VCaP (cell line): Measurements from ENCODE around the gene GTSE1.

Experiments
- H3K27ac ChIP-seq: fragments of 450-650 bp; 2 replicates; pipeline ENCODE4 v1.5.1; 2017
- CTCF ChIP-seq: fragments of 450-650 bp; conservative IDR thresholded peaks from 2 replicates; pipeline ENCODE4 v1.5.1; 2017; ENCODE audit warnings: mild to moderate bottlenecking, moderate library complexity

Gene GTSE1

DNA sequence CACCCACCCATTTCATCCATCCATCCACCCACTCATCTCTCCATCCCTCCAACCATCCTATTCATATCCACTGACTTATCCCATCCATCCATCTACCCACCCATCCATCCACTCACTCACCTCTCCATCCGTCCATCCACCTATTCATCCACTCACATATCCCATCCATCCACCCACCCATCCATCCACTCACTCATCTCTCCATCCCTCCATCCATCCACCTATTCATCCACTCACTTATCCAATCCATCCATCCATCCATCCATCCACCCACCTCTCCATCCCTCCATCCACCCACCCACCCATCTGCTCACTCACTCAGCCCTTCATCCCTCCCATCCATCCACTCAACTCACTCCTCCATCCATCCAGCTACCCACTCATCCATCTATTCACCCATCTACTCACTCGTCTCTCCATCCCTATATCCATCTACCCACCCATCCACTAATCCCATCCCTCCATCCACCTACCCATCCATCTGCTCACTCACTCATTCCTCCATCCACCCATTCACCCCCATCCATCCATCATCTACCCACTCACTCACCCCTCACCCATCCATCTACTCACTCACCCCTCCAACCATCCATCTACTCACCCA lies 75.1 kb downstream of the GTSE1 start:
- no peak overlapping the region for H3K27ac ChIP-seq
- no peak for TF ChIP-seq CTCF

- TF ChIP-seq CTCF: no peak
- H3K27ac ChIP-seq: no peak overlapping the region
Observed at GRCh38 chr22:46372686-46373085, 76.0 kb downstream of the GTSE1 start.

DNA sequence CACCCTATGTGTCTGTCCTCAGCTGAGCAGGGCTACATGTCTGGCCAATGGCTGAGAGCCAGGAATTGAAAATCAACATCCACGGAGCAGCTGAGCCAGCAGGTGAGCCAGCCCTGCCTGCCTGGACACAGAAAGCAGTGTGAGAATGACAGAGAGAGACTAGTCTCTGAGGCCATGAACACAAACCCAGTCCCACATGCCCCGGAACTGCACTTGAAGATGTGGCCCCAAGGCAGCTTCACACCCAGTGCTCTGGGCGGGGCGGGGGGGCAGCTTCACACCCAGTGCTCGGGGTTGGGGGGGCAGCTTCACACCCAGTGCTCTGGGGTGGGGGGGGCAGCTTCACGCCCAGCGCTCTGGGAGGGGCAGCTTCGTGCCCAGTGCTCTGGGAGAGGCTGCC lies 76.5 kb downstream of the GTSE1 start:
- no peak for TF ChIP-seq CTCF

GRCh38 chr22:46373921-46374662 lies 77.4 kb downstream of the GTSE1 start:
- no peak overlapping the region for H3K27ac ChIP-seq

More for the DNA sequence above, 76.5 kb downstream of the GTSE1 start:
- no peak overlapping the region for H3K27ac ChIP-seq

GRCh38 chr22:46374663-46375474 lies 78.2 kb downstream of the GTSE1 start:
- TF ChIP-seq CTCF: no peak
- no peak overlapping the region for H3K27ac ChIP-seq

More at GRCh38 chr22:46373921-46374662, 77.4 kb downstream of the GTSE1 start:
- no peak for TF ChIP-seq CTCF

DNA sequence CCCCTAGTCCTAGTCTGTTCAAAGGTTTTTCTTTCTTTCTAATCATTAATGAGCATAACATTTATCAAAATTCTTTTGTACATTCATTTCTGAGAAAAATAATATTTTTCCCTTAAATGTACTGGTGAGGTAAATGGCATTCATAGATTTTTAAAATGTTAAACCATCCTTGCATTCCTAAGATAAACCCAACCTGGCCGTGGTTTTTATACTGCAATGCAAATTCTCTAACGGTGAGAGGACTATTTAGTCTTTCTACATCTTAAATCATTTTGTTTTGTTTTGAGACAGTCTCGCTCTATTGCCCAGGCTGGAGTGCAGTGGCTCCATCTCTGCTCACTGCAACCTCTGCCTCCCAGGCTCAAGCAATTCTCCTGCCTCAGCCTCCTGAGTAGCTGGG lies 79.4 kb downstream of the GTSE1 start:
- H3K27ac ChIP-seq: no peak overlapping the region
- no peak for TF ChIP-seq CTCF

GRCh38 chr22:46376908-46377524 lies 80.3 kb downstream of the GTSE1 start:
- H3K27ac ChIP-seq: no peak overlapping the region

More at GRCh38 chr22:46376908-46377524, 80.3 kb downstream of the GTSE1 start:
- no peak for TF ChIP-seq CTCF
